Stimulated activated naive B cell treated with anti-CD40 and anti-IgM and Interleukin-4, amounts not matched to agents 10 μg/mL and 1 μg/mL and 100 μg/mL, for 72 hours (primary cell): Measurements from ENCODE around the gene MRGPRX2.

Experiments
- ATAC-seq, 2 donors: fragments of 150-1000 bp; cut with Tn5 transposase; replicated peaks; 2 replicates each; pipeline ENCODE4 v1.10.0; 2021; ENCODE audit warnings: moderate library complexity in 1 of 2
- DNase-seq: peaks from one replicate; pipeline ENCODE4 v3.0.0; 2021
- H3K27ac Mint-ChIP-seq: one replicate; pipeline ENCODE4 v1.8.0; 2022; ENCODE audit warnings: mild to moderate bottlenecking, mixed read lengths
- H3K27me3 Mint-ChIP-seq, 2 donors: one replicate each; pipeline ENCODE4 v1.8.0; 2022; ENCODE audit warnings: mixed read lengths in 2 of 2
- H3K36me3 Mint-ChIP-seq, 2 donors: one replicate each; pipeline ENCODE4 v1.8.0; 2022; ENCODE audit warnings: mixed read lengths in 2 of 2, mild to moderate bottlenecking in 1 of 2
- H3K4me1 Mint-ChIP-seq, 2 donors: one replicate each; pipeline ENCODE4 v1.8.0; 2022; ENCODE audit warnings: mixed read lengths in 2 of 2, mild to moderate bottlenecking in 1 of 2
- H3K4me3 Mint-ChIP-seq, 2 donors: one replicate each; pipeline ENCODE4 v1.8.0; 2022; ENCODE audit warnings: mild to moderate bottlenecking in 2 of 2, mixed read lengths in 2 of 2, moderate library complexity in 1 of 2
- H3K9me3 Mint-ChIP-seq, 2 donors: one replicate each; pipeline ENCODE4 v1.8.0; 2022; ENCODE audit warnings: mixed read lengths in 2 of 2, mild to moderate bottlenecking in 1 of 2

MRGPRX2 gene

GRCh38 chr11:19060629-19061028 is at the start of gene MRGPRX2:
MRGPRX2 (minus strand) TSS chr11:19060717; CDS start chr11:19056402, 4,315 bp downstream.
- no peak for DNase-seq
- ATAC-seq, result no peak
- no peak within 1 kb of the TSS for H3K4me3 Mint-ChIP-seq

GRCh38 chr11:19110295-19110694 is 49.8 kb upstream of the MRGPRX2 start:
- Mint-ChIP-seq H3K9me3 (no peaks in the 10 kb centered on the region), H3K27me3 (peaks cover 12 to 15% of the 10 kb centered on the region in 2 donors), H3K4me3 (no peak overlapping the region), H3K36me3 (no peaks in the 10 kb centered on the region), H3K4me1 (peaks cover 0 to 4% of the 10 kb centered on the region in 2 donors), H3K27ac (no peak overlapping the region)
- no peak for DNase-seq
- ATAC-seq, result no peak

More at GRCh38 chr11:19060629-19061028, at the start of gene MRGPRX2:
- no peaks in the 10 kb centered on the region for H3K4me1 Mint-ChIP-seq
- H3K27me3 Mint-ChIP-seq, result peaks cover 7 to 16% of the 10 kb centered on the region in 2 donors
- H3K36me3 Mint-ChIP-seq, result no peaks in the 10 kb centered on the region
- H3K27ac Mint-ChIP-seq, result no peak within 1 kb of the TSS
- peaks cover 0 to 2% of the 10 kb centered on the region in 2 donors for H3K9me3 Mint-ChIP-seq

GRCh38 chr11:19107125-19107524 is 46.6 kb upstream of the MRGPRX2 start:
- no peaks in the 10 kb centered on the region for H3K36me3 Mint-ChIP-seq
- H3K4me3 Mint-ChIP-seq, result no peak overlapping the region
- peaks cover 12 to 22% of the 10 kb centered on the region in 2 donors for H3K27me3 Mint-ChIP-seq
- H3K27ac Mint-ChIP-seq, result no peak overlapping the region
- no peak for DNase-seq
- H3K4me1 Mint-ChIP-seq, result peaks cover 0 to 4% of the 10 kb centered on the region in 2 donors
- ATAC-seq, result no peak
- H3K9me3 Mint-ChIP-seq, result no peaks in the 10 kb centered on the region

GRCh38 chr11:19105011-19105410 is 44.5 kb upstream of the MRGPRX2 start:
- Mint-ChIP-seq H3K27ac (no peak overlapping the region), H3K27me3 (peaks cover 12 to 35% of the 10 kb centered on the region in 2 donors), H3K9me3 (peaks cover 0 to 6% of the 10 kb centered on the region in 2 donors), H3K4me3 (no peak overlapping the region), H3K36me3 (peaks cover 0 to 1% of the 10 kb centered on the region in 2 donors), H3K4me1 (peaks cover 0 to 4% of the 10 kb centered on the region in 2 donors)
- DNase-seq (no peak), ATAC-seq (no peak)

- Mint-ChIP-seq H3K27ac (no peak overlapping the region), H3K4me3 (no peak overlapping the region), H3K9me3 (peaks cover 0 to 8% of the 10 kb centered on the region in 2 donors), H3K4me1 (no peaks in the 10 kb centered on the region), H3K36me3 (peaks cover 0 to 1% of the 10 kb centered on the region in 2 donors), H3K27me3 (peaks cover 8 to 42% of the 10 kb centered on the region in 2 donors)
- DNase-seq (no peak), ATAC-seq (no peak)
Observed at GRCh38 chr11:19102521-19102900, 42.0 kb upstream of the MRGPRX2 start.

- DNase-seq, result no peak
- no peak for ATAC-seq
- Mint-ChIP-seq H3K27me3 (peaks cover 5 to 42% of the 10 kb centered on the region in 2 donors), H3K4me1 (no peaks in the 10 kb centered on the region), H3K9me3 (peaks cover 0 to 8% of the 10 kb centered on the region in 2 donors), H3K4me3 (no peak overlapping the region), H3K36me3 (peaks cover 0 to 1% of the 10 kb centered on the region in 2 donors), H3K27ac (no peak overlapping the region)
Observed at GRCh38 chr11:19101796-19102520, 41.4 kb upstream of the MRGPRX2 start.

- no peak overlapping the region for H3K27ac Mint-ChIP-seq
- ATAC-seq (no peak), DNase-seq (no peak)
- H3K4me3 Mint-ChIP-seq, result no peak overlapping the region
- H3K9me3 Mint-ChIP-seq, result peaks cover 0 to 8% of the 10 kb centered on the region in 2 donors
- H3K4me1 Mint-ChIP-seq, result no peaks in the 10 kb centered on the region
- peaks cover 0 to 1% of the 10 kb centered on the region in 2 donors for H3K36me3 Mint-ChIP-seq
- peaks cover 11 to 45% of the 10 kb centered on the region in 2 donors for H3K27me3 Mint-ChIP-seq
Observed at GRCh38 chr11:19100885-19101284, 40.4 kb upstream of the MRGPRX2 start.

GRCh38 chr11:19099093-19099492 is 38.6 kb upstream of the MRGPRX2 start:
- Mint-ChIP-seq H3K4me1 (peaks cover 0 to under 1% of the 10 kb centered on the region in 2 donors), H3K4me3 (no peak overlapping the region), H3K9me3 (peaks cover 0 to 8% of the 10 kb centered on the region in 2 donors), H3K27me3 (peaks cover 13 to 45% of the 10 kb centered on the region in 2 donors), H3K36me3 (peaks cover 0 to 1% of the 10 kb centered on the region in 2 donors), H3K27ac (no peak overlapping the region)
- no peak for DNase-seq
- ATAC-seq, result no peak

- ATAC-seq, result no peak
- Mint-ChIP-seq H3K4me1 (peaks cover 0 to 2% of the 10 kb centered on the region in 2 donors), H3K36me3 (no peaks in the 10 kb centered on the region), H3K27ac (no peak overlapping the region), H3K27me3 (peaks cover 23 to 40% of the 10 kb centered on the region in 2 donors), H3K4me3 (no peak overlapping the region), H3K9me3 (peaks cover 0 to 2% of the 10 kb centered on the region in 2 donors)
- no peak for DNase-seq
Observed at GRCh38 chr11:19094859-19095258, 34.3 kb upstream of the MRGPRX2 start.

GRCh38 chr11:19093976-19094375 is 33.5 kb upstream of the MRGPRX2 start:
- Mint-ChIP-seq H3K9me3 (peaks cover 0 to 2% of the 10 kb centered on the region in 2 donors), H3K36me3 (no peaks in the 10 kb centered on the region), H3K27me3 (peaks cover 28 to 36% of the 10 kb centered on the region in 2 donors), H3K27ac (no peak overlapping the region), H3K4me1 (peaks cover 0 to 2% of the 10 kb centered on the region in 2 donors), H3K4me3 (no peak overlapping the region)
- no peak for ATAC-seq
- no peak for DNase-seq

GRCh38 chr11:19092850-19093249 is 32.3 kb upstream of the MRGPRX2 start:
- no peak for DNase-seq
- peaks cover 0 to 2% of the 10 kb centered on the region in 2 donors for H3K4me1 Mint-ChIP-seq
- H3K9me3 Mint-ChIP-seq, result peaks cover 0 to 2% of the 10 kb centered on the region in 2 donors
- H3K4me3 Mint-ChIP-seq, result no peak overlapping the region
- no peaks in the 10 kb centered on the region for H3K36me3 Mint-ChIP-seq
- peaks cover 31 to 32% of the 10 kb centered on the region in 2 donors for H3K27me3 Mint-ChIP-seq
- H3K27ac Mint-ChIP-seq, result no peak overlapping the region
- ATAC-seq, result no peak

GRCh38 chr11:19092342-19092741 is 31.8 kb upstream of the MRGPRX2 start:
- Mint-ChIP-seq H3K4me3 (no peak overlapping the region), H3K27me3 (peaks cover 27% of the 10 kb centered on the region in 2 donors), H3K9me3 (no peaks in the 10 kb centered on the region), H3K27ac (no peak overlapping the region), H3K4me1 (peaks cover 0 to 2% of the 10 kb centered on the region in 2 donors), H3K36me3 (no peaks in the 10 kb centered on the region)
- DNase-seq (no peak), ATAC-seq (no peak)

- Mint-ChIP-seq H3K9me3 (peaks cover 0 to 4% of the 10 kb centered on the region in 2 donors), H3K36me3 (no peaks in the 10 kb centered on the region), H3K4me1 (peaks cover 0 to 2% of the 10 kb centered on the region in 2 donors), H3K4me3 (no peak overlapping the region), H3K27ac (no peak overlapping the region), H3K27me3 (peaks cover 26 to 30% of the 10 kb centered on the region in 2 donors)
- no peak for ATAC-seq
- no peak for DNase-seq
Observed at GRCh38 chr11:19091366-19091765, 30.8 kb upstream of the MRGPRX2 start.

GRCh38 chr11:19089421-19089820 is 28.9 kb upstream of the MRGPRX2 start:
- Mint-ChIP-seq H3K36me3 (no peaks in the 10 kb centered on the region), H3K4me1 (peaks cover 0 to 2% of the 10 kb centered on the region in 2 donors), H3K27ac (no peak overlapping the region), H3K4me3 (no peak overlapping the region), H3K9me3 (peaks cover 0 to 4% of the 10 kb centered on the region in 2 donors), H3K27me3 (peaks cover 26 to 27% of the 10 kb centered on the region in 2 donors)
- no peak for DNase-seq
- no peak for ATAC-seq

GRCh38 chr11:19088791-19089190 is 28.3 kb upstream of the MRGPRX2 start:
- no peaks in the 10 kb centered on the region for H3K4me1 Mint-ChIP-seq
- DNase-seq (no peak), ATAC-seq (no peak)
- H3K27ac Mint-ChIP-seq, result no peak overlapping the region
- H3K4me3 Mint-ChIP-seq, result no peak overlapping the region
- no peaks in the 10 kb centered on the region for H3K36me3 Mint-ChIP-seq
- H3K27me3 Mint-ChIP-seq, result peaks cover 26 to 27% of the 10 kb centered on the region in 2 donors
- peaks cover 0 to 4% of the 10 kb centered on the region in 2 donors for H3K9me3 Mint-ChIP-seq
